IPS-11a (cell line): ENCODE results near the gene EYA4.

Experiments used
- H3K4me3 ChIP-seq: one replicate; pipeline ENCODE4 v1.5.1; 2013; ENCODE audit warnings: low read depth, low read length, control low read depth

The EYA4 gene

DNA sequence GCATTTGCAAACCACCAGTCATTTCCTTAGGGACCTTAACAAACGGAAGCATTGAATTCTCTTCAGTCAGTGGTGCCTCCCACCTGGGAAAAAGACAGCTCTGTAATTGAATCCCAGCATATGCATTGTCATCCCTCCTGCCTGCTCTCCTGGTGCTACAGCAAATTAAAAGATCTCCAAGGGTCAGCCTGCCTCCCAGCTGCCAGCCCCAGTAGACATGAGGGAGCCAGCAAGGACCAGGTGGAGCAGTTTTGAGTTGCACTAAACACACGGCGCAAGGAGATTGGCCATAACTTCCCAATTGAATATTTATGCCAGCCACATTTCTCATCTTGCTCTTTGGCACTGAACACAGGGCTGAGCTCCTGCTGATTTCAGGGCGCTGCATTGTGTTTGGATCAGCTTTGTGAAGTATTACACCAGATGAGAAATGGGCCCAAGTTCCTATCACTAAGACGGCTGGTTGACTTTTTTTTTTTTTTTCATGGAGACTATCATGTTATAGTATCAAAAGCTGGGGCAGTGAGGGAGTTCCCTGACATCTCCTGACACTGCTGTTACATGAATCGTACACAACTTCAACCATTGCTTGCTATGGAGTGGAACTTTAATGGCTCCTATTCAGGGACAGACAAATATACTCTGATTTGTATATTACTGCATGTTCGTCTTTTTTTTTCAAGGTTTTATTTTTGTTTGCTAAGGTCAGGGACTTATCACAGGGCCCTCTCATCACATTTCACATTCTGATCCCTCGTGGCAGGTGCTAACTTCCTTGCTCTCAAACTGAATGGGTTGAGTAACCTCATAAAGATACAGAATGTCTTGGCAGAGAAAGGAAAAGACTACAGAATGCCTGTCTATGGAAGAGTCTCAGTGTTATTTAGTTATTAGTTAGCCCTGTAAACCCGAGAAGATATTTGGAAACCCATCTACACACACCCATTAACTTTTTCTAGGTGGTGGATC is 191.1 kb downstream of the EYA4 start:
- no peak overlapping the region for H3K4me3 ChIP-seq

DNA sequence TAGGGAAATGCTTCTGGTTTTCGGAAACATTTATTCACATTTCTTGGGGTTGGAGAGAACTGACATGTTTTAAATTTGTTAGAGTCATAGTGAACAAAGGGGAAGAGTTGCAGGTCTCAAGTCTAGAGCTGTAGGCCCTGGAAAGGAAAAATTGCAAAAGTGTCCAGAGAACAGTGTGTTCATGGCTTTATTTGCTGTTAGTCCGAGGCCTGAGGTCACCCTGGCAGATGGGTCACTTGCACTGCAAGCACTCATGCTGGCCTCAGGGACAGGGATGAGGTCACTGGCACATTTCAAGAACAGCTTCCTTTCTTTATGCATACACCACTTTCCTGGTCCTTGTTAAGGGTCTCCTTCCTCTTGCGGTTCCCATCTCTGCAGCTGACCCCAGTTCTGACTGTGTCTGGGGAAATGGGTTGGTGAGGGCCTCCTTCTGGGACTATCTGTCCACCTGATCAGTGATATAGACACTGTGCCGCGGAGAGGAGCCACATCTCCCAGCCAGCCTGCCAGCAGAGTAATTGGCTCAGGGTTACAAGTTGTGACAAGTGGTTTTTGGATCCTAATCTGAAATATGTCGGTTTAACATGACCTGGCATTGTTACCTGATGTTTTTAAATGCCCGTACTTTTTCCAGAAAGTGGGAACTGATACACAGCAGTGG is 194.0 kb downstream of the EYA4 start:
- H3K4me3 ChIP-seq: no peak overlapping the region

DNA sequence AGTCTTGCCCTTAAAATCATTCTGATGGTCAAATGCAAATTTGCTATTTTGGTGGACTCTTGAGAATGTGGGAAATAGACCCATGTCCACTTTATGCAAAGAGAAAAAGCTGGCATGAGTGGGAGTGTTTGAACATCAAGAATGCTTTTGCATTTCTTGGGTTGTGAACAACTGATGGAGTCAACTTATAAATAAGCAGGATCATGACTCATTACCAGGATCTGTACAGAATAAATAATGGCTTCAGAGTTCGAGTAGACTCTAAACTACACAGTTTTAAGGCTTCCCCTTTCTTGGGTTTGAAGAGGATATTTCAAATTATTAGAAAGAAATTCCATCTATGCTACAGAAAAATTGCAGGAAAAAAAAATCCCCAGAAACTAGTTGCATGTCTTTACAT is 195.5 kb downstream of the EYA4 start:
- no peak overlapping the region for H3K4me3 ChIP-seq

DNA sequence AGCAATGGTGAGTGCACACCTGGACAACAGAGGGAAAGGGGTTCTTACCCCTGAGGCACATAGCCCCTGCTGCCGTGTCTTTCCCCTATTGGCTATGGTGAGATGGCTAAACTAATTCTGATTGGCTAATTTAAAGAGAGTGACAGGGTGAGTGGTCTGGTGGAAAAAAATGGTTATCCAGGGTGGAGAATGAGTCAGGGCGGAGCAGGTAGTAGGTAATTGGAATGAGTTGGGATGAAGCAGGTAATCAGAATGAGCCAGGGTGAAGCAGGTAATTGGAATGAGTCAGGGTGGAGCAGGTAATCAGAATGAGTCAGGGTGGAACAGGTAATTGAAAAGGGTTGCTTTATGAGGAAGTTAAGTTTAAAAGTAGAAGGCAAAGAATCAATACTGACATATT is 200.3 kb downstream of the EYA4 start:
- no peak overlapping the region for H3K4me3 ChIP-seq

DNA sequence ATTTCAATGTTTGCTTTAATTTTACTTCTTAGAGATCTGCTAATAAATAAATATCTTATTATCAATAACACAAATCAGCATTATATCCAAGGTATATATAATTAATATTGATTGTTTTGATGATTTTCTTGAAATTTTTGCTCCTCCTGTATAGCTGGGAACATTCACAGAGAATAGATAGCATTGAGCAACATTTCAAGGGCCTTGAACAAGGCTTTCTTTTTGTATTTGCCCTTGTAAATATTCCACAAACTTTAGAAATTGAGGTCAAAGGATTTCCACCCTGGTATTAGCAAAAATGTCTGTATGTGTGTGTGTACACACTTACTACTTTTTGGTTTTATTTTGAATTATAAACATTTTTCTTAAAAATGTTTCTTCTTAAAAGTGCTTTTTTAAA is 205.6 kb downstream of the EYA4 start:
- H3K4me3 ChIP-seq: no peak overlapping the region

DNA sequence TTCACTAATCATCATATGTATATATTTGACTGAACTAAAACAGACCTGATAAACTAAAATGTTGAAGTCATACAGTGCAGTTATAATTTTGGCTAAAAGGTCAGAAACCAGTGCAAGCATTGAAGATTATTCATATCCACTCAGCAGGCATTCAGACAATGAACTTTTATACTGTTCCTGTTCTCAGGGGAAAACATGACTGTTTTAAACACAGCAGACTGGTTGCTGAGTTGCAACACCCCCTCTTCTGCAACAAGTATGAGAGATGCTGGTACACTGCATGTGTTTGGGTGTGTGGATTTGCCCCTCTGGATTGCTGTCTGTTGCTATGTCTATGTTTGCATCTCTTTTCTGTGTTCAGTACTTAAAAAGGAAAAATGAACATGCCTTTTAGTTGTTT is 206.8 kb downstream of the EYA4 start:
- no peak overlapping the region for H3K4me3 ChIP-seq

DNA sequence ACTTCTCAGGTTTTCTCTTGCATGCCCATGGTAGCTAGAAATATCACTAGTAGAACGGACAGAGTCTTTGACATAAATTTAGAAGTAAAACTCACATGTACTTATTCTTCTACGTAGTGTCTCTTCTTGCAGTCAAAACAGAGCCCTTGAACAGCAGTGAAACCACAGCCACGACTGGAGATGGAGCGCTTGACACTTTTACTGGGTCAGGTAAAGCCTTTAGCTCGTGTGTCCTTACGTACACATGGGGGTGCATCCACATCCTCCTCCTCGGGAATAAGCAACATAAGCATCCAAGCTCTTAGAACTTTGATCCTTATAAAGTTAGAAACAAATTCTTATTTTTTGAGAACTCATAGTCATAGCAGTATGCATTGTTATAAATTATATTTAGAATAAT is 215.3 kb downstream of the EYA4 start:
- no peak overlapping the region for H3K4me3 ChIP-seq

DNA sequence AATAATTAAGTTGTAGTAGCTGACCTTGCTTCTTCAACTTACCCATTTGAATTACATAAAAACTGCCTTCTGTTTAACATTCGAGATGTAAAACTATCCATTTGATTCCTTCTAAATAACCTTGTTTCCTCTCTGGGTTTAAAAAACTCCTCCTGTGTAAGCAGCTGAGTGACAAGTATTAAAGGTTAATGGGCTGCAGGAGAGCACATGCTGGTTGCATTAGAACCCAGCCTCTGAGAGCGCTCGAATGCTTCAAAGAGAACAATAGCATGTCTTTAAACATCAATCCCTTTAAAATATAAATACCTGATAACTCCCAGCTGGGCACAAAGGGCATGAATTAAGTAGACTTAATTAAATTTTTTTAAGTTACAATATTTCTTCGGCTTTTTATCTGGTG is 215.8 kb downstream of the EYA4 start:
- H3K4me3 ChIP-seq: no peak overlapping the region

DNA sequence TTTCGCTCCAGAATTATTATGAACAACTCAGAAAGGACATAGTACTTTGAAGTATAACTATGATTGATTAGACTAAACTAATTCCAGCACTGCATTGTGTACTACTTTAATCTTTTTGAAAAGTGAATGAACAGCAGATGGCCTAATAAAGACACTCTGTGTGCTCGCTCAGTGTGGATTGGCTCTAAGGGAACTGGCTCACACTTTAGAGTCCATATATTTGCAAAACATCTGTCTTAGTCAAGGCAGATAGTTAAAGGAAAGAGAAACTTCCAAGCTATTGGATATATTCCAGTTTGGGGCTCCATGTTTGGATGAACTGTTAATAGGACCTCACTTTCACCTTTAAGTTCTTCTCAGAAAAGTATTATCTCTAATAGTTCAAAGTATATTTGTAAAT is 218.9 kb downstream of the EYA4 start:
- no peak overlapping the region for H3K4me3 ChIP-seq

DNA sequence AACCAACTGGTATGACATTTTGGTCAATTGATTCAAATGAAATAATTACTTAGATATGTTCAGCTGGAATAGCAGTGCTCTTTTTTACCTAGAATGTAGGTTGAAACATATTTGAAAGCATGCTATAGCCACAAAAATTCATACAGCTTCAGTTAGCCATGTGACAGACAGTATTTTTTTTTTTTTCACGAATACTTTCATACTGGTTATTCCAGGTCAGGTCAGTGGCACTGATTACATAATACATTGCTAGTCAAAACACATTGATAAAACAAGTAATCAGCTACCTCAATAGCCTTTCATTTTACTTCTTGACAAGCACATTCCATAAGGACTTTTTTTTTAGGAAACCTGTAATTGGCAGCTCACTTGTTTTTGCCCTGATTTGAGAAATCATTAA is 222.6 kb downstream of the EYA4 start:
- H3K4me3 ChIP-seq: no peak overlapping the region

DNA sequence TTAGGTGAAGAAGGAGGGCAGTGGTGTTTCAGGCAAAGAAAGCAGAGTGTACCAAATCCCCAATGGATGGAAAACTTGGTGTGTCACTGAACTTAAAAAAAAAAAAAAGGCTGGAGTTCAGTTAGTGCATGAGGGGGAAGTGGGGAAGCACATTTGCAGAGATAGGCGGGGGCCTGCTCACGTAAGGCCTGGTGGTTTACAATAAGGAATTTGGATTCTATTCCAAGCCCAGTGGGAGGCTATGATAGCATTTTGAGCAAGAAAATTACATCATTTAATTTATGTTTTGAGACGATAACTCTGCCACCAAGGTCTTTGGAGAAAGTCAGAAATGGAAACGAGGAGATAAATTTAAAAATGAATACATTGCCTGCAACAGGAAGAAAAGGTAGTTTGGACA is 225.5 kb downstream of the EYA4 start:
- no peak overlapping the region for H3K4me3 ChIP-seq

DNA sequence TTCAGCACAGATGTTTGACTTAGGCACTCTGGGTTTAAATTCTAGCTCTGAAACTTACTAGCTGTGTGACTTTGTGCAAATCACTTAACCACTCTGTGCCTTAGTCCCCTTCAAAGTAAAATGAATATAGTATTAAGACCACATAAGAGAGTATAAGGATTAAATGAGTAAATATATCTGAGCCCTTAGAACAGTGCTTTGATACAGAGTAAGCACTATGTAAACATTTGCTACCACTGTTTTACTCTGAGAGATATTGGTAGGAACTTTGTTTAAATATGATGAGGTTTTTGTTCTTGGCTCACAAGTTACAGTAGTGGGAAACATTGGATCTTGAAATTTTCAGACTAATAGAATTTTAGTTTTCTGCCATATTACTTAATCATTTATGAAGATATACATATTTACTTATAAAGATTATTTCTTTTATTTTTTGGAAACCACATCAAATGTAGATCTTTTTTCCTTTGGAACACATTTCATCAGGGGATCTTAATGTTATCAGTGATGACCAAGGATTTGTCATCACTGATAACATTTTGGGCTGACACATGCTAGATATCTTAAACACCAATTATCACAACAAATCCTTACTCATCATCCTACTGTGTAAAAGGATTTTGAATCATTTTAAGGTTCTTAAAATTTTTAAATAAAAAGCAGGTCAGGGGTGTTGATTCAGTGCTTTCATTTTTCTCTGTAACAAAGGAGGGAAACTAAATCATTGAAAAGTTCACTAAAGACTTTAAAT is 226.2 kb downstream of the EYA4 start:
- H3K4me3 ChIP-seq: no peak overlapping the region

DNA sequence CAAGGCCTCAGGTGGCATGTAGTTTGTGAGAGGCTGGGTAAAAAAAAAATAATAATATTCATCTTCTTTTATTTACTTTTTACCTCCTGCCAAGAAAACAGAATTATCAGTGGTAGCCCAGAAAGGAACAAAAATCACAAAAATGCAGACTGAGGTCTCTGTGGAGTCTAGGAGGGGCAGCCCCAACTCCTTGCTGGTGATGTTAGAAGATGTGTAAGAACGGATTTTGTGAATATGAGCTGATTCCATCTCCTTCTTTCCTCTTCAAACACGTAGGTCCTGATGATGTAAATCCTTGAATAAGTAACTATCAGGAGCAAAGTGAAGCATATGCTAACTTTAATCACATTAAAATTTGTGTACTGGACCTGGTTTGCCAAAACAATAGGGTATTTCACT is 226.8 kb downstream of the EYA4 start:
- H3K4me3 ChIP-seq: no peak overlapping the region

DNA sequence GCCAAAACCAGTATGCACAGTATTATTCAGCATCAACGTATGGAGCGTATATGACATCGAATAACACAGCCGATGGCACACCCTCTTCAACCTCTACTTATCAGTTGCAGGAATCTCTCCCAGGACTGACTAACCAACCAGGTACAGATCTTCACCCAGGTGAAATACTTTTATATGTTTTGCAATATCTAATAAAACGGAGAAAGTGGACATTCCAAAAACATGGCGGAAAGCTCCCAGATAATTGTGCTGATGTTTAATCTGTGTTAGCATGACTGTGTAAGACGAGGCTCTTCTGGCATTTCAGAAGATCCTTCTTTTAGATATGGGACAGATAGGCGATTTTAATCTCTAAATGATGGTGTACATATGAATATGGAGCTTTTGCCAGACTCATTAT is 227.4 kb downstream of the EYA4 start:
- no peak overlapping the region for H3K4me3 ChIP-seq

DNA sequence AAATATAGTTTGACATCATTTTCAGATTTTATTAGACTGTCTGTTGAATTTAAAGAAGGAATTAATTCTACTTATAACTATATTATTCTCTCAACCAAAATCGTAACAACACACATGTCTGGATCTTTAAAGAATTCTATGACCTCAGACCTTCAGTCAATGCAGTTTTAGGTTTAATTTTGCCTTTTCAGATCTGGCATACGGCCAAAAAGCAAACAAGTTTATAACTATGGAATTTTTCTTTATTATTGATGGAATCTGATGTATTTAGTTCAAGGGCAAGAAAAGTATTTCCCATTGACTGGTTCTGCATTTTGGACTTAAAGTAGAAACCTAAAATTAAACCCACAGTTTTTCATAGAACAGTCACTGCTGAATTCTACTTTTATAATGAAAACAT is 233.4 kb downstream of the EYA4 start:
- no peak overlapping the region for H3K4me3 ChIP-seq

DNA sequence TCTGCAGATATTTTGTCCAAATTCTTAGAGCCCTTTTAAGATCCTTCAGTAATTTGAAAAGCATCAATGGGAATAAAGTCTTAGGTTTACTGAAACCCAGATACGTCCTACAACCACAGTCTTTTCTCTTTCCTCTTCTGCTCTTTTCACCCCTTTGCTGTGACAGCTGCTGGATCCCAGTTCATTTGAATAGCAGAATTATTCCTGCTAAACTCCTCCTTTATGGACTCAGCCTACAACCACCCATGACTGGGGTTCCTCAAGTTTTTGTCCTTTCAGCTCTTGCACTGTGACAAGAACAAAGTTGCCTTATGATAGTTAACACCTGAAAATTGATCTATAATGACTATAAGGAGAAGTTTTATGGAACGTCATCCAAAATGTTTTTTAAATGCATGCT is 237.5 kb downstream of the EYA4 start:
- no peak overlapping the region for H3K4me3 ChIP-seq

DNA sequence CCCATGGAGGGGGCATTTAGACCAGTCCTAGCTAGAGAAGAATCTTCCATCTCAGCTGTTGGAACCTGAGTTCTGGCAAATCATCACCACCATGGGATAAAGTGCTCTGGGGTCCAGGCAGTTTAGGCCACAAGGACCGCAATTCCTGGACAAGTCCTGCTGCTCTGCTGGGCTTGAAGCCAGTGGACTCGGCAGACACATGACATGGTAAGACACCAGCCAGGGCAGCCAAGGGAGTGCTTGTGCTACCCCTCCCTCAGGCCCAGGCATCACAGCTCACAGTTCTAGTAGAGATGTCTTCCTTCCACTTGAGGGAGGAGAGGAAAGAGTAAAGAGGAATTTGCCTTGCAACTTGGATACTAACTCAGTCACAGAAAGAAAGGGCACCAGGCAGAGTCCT is 246.0 kb downstream of the EYA4 start:
- no peak overlapping the region for H3K4me3 ChIP-seq

DNA sequence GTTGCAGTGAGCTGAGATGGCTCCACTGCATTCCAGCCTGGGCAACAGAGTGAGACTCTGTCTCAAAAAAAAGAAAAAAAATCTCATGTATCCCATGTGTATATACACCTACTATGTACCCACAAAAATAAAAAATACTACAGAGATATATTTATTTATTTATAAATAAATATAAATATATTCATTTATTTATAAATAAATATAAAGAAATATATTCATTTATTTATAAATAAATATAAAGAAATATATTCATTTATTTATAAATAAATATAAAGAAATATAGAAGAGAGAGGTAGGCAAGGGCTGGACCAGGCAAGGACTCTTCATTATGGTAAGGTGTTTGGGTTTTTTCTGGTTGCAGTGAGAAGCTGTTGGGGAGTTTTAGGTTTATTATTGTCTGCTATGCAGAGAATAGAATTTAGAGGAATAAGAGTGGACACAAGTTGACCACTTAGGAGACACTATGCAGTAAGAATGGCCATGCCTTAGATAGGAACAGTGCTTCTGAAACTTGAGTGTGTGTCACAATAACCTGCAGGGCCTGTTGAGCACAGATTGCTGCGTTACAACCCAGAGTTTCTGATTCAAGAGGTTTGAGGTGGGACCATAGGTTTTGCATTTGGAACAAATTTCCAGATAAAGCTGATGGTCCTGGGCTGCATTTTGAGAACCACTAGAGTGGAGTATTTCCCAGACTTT is 254.2 kb downstream of the EYA4 start:
- H3K4me3 ChIP-seq: no peak overlapping the region

DNA sequence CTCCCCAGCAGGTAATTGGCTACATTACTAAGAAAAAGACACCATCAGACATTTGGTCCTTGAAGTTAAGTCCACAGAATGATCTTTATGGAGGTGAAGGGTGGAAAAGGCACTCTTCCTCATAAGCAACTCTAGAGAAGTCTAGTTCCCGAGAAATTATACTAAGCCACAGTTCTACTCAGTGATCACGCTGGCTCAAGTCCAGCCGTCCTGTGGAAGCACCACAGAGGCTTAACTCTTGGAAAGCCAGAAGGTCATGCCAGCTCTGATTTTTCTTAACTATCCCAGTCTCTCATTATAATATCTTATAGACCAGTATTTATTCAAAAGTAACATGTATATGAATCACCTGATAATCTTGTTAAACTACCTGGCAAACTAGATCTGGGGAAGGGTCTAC is 258.5 kb downstream of the EYA4 start:
- no peak overlapping the region for H3K4me3 ChIP-seq

DNA sequence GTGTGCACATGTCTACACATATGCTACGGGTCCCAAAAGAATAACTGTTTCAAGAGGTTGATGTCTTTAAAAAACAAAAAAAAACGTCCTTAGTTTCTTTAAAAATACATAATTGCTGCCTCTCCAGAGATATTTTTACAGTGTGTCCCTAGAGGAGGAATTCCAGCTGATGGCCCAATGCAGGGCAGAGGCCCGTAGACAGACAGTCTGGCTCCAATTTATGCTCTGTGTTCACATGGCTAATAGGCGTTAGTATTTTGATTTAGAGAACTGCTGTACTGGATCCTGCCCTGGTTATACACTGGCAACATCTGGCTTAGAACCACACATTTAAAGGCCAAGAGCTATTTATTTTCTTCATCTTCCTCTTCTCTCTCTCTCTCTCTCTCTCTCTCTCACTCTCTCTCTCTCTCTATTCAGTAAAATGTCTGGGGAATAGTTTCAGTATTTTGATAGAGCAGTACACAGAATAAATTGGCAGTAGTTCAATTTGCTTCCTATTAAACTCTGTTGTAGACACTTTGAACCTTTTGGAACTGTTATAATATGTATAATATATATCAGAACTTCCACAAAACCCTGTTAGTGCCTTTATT is 260.6 kb downstream of the EYA4 start:
- no peak overlapping the region for H3K4me3 ChIP-seq
